GM21447 (cell line): Measurements from ENCODE around the gene AMBP.

Experiments used
- ATAC-seq: cut with Tn5 transposase; IDR thresholded peaks from one replicate; pipeline ENCODE4 v1.9.1; 2021; ENCODE audit not compliant: unreplicated experiment

Gene AMBP

DNA sequence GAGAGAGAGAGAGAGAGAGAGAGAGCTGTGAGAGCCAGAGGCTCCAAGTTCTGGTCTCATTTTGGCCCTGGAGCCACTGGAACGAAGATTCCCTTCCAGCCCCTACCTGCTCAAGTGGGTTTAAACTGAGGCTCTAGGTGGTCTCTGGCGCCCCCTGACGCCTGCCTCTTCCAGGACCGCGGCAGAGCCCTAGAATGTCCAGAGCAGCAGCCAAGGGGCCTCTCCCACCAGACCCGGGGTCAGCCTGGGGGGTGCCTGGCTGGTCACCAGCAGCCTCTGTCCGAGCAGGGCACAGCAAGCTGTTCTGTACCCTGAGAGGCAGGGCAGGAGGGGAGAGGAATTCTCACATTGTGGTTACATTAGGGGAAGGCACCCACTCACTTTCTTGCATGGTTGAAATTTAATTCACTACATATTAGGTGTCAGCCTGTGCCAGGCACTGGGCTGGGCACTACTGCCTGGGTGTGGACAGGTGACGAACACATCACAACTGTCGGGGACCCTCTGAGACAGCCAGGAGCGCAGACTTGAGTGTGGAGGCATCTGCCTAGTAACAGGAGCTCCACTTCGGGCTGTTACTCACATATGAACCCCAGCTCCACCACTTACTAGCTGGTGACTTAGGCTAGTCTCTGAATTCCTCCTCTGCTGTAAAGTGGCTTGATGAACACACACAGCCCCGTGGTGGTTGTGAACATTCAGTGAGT lies 44.5 kb downstream of the AMBP start:
- ATAC-seq = no peak

DNA sequence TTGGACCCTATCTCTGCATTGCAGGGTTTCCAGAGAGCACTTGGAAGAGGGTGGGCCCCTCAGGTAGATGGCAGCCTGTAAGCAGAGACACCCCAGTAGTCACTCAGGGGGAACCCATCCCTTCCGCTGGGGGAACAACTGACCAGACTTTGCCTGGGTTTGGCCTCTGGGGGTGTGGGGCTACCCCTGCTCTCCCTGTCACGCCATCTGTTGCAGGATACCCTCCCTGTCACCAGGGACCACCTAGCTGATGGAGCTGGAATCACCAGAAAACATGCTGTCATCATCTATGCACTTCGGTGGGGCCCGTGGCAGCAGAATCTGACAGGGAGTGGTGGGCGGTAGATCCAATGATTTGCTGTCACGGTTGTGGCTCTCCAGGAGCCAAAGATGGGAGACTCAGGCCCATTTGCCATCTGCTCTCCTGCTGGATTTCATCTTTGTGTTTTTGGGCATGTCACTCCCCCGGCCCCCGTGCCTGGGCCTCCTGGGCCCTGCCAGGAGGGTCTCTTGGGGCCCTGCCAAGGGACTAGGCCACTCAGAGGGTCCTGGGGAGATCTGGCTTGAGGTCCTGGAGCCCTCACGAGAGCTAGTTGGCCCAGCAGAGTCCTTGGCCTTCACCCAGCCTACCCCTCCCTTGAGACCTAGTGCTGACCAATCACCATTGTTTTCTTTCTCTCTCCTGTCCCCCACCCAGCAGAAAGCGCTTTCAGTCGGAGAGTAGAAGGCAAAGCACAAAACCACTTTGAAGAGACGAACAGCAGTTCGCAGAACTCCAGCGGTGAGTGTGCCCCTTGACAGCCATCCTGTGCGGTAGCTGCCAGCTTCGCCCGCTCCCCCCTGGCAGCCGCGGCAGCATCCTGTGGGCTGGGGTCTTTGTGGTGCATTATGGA lies 45.9 kb downstream of the AMBP start:
- no peak for ATAC-seq

DNA sequence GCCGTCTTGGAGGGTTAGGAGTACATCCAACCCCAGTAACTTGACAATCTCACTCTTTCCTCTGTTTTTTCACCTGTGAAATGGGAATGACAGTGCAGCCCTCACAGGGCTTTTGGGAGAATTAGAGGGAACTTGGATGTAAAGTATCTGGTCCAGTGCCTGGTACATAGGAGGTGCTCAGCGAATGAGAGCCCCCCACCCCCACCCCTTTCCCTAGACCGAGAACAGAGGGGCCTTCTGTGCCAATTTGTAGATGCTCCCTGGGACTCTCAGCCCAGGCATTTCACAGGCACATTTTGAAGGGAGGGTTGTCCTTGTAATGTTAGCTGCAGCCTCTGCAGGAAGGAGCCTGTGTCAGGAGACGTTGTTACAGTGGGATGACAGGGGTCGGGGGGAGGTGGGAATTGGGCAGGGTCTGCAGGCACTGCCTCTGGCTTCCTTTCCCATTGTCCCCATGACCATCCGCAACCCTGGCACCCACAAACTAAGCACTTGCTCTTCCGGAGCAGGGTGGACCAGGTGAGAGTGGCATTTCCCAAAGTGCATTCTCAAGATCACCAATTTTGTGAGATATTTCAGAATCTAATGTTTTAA lies 47.0 kb downstream of the AMBP start:
- ATAC-seq = no peak

GRCh38 chr9:114030364-114030763 lies 47.7 kb downstream of the AMBP start:
- ATAC-seq = no peak

DNA sequence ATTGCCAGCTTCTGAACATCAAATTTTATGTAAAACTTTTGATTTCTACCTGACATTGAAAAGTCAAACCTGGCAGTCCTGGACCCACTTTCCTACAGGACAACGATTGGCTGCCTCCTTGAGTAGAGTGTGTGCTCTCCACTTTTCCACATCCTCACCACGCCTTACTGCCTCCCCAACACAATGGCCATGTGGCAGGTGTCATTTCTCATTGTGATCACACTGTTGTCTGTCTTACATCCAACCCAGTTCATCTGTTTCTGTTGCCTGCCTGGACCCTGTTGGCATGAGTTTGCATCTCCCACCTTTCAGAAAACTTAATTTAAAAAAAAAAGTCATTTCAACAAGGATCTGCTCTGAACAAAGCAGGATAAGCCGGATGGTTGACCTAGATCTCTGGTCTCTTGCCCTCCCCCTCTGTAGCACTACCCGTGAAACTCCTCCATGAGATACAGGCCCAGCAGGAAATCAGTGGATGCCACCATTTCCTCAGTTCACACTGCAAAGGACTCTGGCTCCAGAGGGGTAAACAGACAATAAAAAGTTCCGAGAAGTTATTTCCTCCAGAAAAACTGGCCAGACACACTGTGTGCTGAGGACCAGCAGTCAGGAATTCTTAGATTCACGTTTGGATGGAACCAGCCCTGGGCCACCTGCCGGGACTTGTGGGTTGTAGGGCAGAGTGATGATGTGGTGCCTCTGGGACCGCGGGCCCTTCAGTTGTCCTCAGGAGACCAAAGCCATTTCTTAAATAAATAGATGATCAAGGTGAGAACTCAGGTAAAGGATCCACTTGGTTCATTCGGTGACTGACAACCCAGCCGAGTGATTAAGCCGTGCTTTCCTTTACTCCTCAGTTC lies 48.6 kb downstream of the AMBP start:
- ATAC-seq = no peak

- no peak for ATAC-seq
These were observed 49.5 kb downstream of the AMBP start for GRCh38 chr9:114028646-114029045.

GRCh38 chr9:114027863-114028465 lies 50.1 kb downstream of the AMBP start:
- no peak for ATAC-seq

DNA sequence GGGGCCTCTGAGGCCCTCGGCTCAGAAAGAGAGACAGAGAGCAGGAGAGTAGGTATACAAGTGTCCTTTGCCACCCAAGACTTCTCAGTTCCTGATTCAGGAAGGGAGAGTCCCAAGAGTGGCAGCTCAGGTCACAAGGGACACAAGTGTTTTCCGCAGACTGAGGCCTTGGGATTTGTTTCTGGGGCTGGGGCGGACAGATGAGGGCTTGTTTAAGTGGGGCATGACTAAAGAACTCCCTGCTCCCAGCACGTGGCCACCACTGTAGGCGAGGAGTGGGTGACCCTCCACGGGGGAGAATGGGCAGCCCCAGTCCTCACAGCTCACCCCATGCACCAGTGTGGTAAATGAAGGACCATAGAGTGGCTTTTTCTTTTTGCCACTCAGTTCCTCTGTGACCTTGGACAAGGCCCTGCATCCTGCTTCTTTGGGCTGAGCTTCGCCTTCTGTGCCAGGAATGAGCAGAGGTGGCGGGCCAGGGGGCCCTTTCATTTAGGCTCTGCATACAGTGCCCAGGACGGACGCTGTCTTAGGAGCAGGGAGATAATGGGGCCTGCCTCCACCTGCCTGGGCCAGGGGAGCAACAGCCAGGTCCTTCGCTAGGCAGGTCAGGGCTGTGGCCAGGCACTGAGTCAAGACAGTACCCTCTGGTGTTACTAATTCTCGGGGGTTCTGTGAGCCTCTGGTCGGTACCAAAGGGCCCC lies 50.8 kb downstream of the AMBP start:
- no peak for ATAC-seq

- ATAC-seq = no peak
These were observed 51.8 kb downstream of the AMBP start for GRCh38 chr9:114026335-114026734.

- ATAC-seq = no peak
These were observed 52.3 kb downstream of the AMBP start for GRCh38 chr9:114025760-114026159.

DNA sequence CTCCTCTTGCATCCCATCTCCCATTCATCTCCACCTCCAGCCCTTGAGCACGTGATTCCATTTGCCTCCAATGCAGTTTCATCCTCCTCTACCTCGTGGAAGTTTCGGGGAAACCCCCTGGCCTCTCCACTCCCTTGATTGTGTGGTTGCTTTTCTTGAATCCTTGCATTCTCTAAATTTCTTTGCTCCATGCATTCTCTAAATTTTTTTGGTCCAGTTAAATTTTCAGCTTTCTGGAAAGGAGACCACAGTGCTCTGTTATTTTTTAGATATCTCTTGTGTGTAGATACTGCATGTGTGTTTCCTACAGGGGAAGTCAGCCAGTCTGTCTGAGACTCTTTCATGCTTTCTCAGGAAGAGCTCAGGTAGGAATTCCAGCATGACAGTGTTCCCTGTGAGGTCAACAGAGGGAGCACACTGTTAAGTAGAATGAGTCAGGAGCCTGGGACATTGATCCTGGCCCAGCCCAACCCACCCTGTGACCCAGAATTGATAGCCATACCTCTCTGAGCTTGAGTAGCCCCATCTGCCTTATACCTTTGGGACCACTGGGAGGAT lies 52.8 kb downstream of the AMBP start:
- no peak for ATAC-seq

DNA sequence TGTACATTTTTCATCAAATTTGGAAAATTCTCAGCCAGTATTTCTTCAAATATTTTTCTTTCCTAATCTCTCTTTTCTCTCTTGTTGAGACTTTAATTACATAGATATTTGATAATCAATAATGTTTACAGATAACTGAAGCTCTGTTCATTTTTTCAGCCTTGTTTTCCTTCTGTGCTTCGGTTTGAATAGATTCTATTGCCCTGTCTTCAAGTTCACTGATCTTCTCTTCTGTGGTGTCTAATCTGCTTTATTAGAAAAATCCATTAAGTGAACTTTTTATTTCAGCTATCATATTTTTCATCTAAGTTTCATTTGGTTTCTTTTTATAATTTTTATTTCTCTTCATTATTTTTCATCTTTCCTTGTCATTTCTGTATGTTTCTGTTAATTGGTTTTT lies 54.1 kb downstream of the AMBP start:
- no peak for ATAC-seq

DNA sequence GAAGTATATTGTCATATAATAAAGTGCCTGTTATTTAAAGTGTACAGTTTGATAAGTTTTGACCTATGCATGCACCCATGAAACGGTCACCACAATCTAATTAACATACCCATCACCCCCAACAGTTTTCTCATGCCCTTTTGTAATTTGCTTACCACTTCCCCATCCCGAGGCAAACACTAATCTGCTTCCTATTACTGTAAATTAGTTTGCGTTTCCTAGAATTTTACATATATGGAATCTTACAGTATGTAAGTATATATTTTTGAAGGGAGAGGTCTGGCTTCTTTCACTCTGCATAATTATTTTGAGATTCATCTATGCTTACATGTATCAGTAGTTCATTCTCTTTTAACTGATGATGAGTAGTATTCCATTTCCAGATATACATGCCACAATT lies 56.5 kb downstream of the AMBP start:
- ATAC-seq = no peak

DNA sequence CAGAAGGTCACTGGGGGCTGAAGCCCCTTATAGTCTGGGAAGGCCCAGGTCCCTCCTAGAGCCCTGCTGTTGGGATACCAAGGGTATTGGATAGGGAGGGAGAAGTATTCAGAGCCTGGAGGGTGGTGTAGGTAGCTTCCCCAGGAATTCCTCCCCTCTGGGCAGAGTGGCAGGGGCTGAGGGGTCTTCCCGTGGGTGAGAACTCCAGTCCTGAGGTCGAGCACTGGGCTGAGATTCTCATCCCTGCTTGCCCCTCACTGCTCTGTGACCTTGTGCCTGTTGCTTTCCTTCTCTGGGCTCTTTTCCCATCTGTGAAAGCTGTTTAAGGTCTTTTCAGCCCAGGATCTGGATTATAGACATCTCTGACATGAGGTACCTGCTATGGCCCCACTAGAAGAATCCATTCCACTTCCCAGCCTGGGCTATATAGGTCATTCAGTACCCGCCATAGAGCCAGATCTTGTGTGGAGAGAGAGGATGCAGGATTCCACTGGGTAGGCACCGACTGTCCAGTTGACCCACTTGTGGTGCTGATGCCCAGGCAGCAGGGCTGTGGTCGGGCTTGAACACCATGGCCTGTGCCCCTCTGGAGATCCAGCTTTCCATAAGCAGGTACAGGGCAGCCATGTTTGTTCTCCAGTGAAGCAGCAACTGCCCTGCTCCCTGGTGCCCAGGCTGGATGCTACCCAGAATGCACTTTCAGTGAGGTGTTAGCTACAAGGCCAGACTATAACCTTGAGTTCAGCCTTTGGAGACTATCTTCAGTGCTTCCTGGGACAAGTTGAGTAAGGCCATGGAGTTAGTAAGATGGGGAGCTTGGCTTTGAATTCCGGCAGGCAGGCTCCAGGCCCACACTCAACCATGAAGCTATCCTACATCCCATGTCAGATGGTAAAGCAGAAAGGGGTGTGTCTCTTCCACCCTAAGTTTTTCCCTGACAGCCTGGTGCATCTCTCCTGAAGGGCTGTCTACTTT lies 60.1 kb downstream of the AMBP start:
- ATAC-seq = no peak

- no peak for ATAC-seq
These were observed 61.3 kb downstream of the AMBP start for GRCh38 chr9:114016629-114017423.

DNA sequence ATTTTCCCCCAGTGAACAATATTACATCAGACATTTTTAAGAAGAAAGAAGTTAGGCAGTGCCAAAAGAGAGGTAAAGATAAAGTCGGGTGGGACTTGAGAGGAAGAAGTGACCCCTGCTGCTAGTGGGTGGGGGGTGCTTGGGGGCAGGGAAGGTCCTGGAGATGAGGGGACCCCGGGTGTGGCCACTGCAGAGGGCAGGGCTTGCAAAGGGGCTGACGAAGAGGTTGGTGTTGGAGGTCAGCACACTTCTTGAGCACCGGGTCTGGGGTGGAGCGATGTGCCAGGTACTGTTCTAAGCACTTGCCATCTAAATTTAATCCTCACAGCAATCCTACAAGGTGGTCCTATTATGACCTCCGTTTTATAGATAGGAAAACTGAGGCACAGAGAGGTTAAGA lies 62.0 kb downstream of the AMBP start:
- ATAC-seq = no peak

DNA sequence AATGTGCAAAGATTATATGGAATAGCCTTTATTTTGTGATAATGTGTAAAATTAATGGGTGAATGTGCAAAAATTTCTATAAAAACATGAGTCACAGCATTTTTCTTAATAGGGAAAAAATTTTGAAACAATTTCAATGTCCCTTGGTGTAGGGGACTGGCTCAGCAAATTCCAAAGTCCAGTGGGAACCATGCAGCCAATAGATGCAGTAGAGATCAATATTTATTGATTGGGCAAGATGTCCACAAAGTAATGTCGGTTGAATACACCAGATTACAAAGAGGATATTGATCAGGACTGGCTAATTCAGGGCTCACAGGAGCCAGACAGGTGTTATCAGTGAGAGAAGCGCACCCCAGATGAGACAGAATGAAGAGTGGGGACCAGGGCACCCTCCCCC lies 62.5 kb downstream of the AMBP start:
- ATAC-seq = no peak

DNA sequence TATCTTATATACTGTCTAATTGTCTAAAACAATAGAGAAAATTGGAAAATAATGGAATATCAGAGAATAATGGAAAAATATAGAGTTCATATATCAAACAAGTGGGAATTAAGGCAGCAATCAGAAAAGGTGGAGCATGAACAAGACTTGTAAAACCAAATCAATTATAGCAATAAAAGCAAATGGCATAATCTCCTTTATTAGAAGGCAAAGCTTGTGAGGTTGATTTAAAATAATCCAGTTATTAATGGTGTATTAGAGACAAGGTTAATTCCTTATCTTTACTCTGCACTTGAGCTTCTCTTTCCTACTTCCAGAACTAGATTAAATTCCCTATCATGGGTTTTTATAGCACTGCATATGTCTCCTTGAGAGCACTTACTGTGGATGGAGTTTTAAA lies 64.1 kb downstream of the AMBP start:
- no peak for ATAC-seq
